ENCODE data around the gene GALNT2. TPM values are rescaled to one million over a fixed set of nuclear protein-coding genes. Genes with fewer than 3 reads are reported as not detected.

The GALNT2 gene
- total and polyA plus RNA-seq, 2 of the 13 experiments (the other 11 are each of a cell fraction or from before 2014, with no cell fraction given), result 39.3 to 39.6 TPM

DNA sequence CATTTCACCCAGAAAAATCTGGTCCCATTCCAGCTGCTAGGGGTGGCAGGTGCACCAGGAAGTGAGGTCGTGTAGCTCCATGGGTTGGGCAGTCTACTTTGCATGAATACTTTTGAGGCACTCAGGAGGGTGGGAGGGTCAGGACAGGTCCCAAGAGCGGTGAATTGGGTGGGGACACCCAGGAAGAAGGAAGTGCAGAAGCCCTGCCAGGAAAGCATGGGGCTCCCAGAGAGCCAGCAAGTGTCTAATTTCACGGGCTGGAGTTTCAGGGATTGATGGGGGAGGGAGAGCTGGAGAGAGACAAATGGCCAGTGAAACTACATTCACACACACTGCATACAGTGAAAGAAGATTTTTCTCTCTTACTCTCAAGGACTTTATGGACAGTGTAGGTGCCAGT is 137.8 kb downstream of the GALNT2 start (continued):
- TF ChIP-seq ZNF281 (CRISPR knock-in tag; IDR thresholded peaks at IDR 0.05; ENCODE audit: borderline replicate concordance), result no peak
- no peak for TF ChIP-seq TFAP4 (IDR thresholded peaks at IDR 0.05; ENCODE audit: borderline replicate concordance, low read depth)
- TF ChIP-seq ZNF317 (CRISPR knock-in tag; IDR thresholded peaks at IDR 0.05), result no peak
- TF ChIP-seq ZBTB40 (IDR thresholded peaks at IDR 0.05), result no peak
- no peak for TF ChIP-seq ZBTB40 (CRISPR knock-in tag; IDR thresholded peaks at IDR 0.05)

Data from HepG2 (cell line).